Measurements from ENCODE around the gene GRK2.

DNA sequence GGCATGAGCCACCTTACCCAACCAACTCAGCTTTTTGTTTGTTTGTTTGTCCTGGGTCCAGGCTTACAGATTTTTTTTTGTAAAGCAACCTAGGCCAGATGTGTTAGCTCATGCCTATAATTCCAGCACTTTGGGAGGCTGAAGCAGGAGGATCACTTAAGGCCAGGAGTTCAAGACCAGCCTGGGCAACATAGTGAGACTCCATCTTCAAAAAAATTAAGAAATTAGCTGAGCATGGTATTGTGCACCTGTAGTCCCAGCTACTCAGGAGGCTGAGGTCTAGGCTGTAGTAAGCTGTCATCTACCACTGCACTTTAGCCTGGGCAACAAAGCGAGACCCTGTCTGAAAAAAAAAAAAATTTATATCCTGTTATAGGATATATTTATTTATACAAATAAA is 28.7 kb upstream of the GRK2 start:
- TF ChIP-seq BHLHE40 (IDR thresholded peaks at IDR 0.05; ENCODE audit: borderline replicate concordance), result no peak
- TF ChIP-seq FOXM1 (IDR thresholded peaks at IDR 0.05; ENCODE audit: borderline replicate concordance), result no peak
- no peak for TF ChIP-seq LEF1 (IDR thresholded peaks at IDR 0.05; ENCODE audit: borderline replicate concordance)
- TF ChIP-seq FOXK2 (IDR thresholded peaks at IDR 0.05), result no peak

All from HEK293T (cell line).